ENCODE results near the gene C1orf167. TPM values are rescaled to one million over a fixed set of nuclear protein-coding genes. Genes with fewer than 3 reads are reported as not detected.

Gene C1orf167
- total RNA-seq, 1 experiment from 2014 or later: not detected

DNA sequence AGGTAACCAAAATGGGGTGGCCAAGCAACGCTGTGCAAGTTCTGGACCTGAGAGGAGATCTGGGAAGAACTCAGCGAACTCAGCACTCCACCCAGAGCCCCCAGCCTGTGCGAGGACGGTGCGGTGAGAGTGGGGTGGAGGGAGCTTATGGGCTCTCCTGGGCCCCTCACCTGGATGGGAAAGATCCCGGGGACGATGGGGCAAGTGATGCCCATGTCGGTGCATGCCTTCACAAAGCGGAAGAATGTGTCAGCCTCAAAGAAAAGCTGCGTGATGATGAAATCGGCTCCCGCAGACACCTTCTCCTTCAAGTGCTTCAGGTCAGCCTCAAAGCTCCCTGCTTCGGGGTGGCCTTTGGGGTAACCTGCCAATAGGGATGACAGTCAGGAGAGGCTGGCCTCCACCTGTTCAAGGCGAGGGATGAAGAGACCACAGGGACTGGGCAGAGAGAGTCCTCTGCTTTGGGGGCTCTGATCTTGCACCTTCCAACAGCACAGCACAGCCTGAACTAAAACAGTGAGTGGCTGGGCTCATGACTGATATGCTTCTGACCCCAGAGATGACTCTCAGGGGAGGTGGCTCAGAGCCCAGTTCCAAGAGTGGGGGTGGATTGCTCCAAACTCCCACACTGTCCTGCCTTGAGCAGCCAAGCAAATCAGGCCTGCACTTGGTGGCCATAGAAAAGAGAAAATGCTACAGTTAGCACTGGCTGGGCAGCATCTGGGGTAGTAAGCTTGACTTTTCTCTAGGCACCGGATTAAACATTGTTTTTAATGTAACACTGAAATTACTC is 34.2 kb downstream of the C1orf167 start:
- intact Hi-C loops (cut with micrococcal nuclease): no loop called here
- H4K20me1 ChIP-seq (ENCODE audit: low read length): no peaks in the 10 kb centered on the region
- H2AFZ ChIP-seq (ENCODE audit: low read length): no peak overlapping the region
- CTCF ChIA-PET: no interaction called here
- ATAC-seq (no peak), DNase-seq (no peak)
- H3K4me1 ChIP-seq (ENCODE audit: insufficient read depth, low read length): peaks cover 5% of the 10 kb centered on the region
- no peaks in the 10 kb centered on the region for H3K27me3 ChIP-seq (ENCODE audit: low read length)
- H3K36me3 ChIP-seq (ENCODE audit: low read depth, low read length): no peaks in the 10 kb centered on the region
- BruUV-seq (replicated peaks): no TSS peak
- no peak overlapping the region for H3K27ac ChIP-seq (ENCODE audit: low read length)
- no peak overlapping the region for H3K9ac ChIP-seq (ENCODE audit: low read length)
- H3K79me2 ChIP-seq (ENCODE audit: low read length): no peaks in the 10 kb centered on the region
- no peaks in the 10 kb centered on the region for H3K9me2 ChIP-seq (replicated peaks; ENCODE audit: low read length)
- H3K4me3 ChIP-seq (ENCODE audit: low read length): no peak overlapping the region
- TF ChIP-seq EZH2phosphoT487 (IDR thresholded peaks at IDR 0.05; ENCODE audit: borderline replicate concordance, low read length): no peak
- no peak for TF ChIP-seq EZH2 (IDR thresholded peaks at IDR 0.05; ENCODE audit: low read length, unreplicated experiment)
- H3F3A ChIP-seq (ENCODE audit: low read length, unreplicated experiment): no peaks in the 10 kb centered on the region
- H3K9me3 ChIP-seq (ENCODE audit: low read length): no peaks in the 10 kb centered on the region
- POLR2A ChIA-PET (ENCODE audit: unreplicated experiment): no interaction called here
- no peak overlapping the region for H3K4me2 ChIP-seq (ENCODE audit: low read length)

DNA sequence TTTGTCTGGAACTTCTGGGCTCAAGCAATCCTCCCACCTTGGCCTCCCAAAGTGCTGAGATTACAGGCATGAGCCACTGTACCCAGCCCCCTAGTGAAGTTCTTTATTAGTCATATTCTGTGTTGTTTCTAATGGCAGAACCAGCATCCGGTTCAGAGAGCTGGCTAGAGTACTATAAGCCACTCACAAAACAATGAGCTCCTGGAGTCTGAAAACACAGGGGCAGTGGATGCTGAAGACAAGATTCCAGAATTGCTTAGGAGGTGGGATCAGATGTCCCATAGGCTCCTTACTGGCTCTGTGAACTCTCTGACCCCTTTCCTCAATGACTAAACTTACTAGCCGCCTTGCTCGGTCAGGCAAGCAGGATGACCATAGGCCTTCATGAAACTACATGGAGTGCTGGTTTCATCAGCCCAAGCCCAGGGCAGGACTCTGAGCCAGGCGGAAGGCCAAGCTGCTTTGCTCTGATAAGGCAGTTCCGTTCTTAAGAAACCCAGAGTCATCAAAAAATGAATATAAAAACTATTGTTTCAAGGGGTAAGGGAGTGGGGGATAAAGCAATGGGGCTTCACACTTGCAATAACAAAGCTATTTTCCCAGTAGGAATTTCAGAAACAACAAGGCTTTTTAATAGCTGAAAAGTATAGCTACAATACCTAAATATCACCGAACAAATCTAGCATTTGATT is 35.7 kb downstream of the C1orf167 start:
- peaks cover 8% of the 10 kb centered on the region for H3K4me1 ChIP-seq (ENCODE audit: insufficient read depth, low read length)
- H3K4me2 ChIP-seq (ENCODE audit: low read length): no peak overlapping the region
- no peaks in the 10 kb centered on the region for H3K36me3 ChIP-seq (ENCODE audit: low read depth, low read length)
- no peaks in the 10 kb centered on the region for H3K9me3 ChIP-seq (ENCODE audit: low read length)
- ChIA-PET CTCF (no interaction called here), POLR2A (ENCODE audit: unreplicated experiment) (interaction anchor here (0.6 kb wide), 1 partner anchor 24 kb away, joined by 3 read pairs; no protein-coding TSS in a partner anchor)
- TF ChIP-seq EZH2 (IDR thresholded peaks at IDR 0.05; ENCODE audit: low read length, unreplicated experiment): no peak
- TF ChIP-seq, protein P1, sequence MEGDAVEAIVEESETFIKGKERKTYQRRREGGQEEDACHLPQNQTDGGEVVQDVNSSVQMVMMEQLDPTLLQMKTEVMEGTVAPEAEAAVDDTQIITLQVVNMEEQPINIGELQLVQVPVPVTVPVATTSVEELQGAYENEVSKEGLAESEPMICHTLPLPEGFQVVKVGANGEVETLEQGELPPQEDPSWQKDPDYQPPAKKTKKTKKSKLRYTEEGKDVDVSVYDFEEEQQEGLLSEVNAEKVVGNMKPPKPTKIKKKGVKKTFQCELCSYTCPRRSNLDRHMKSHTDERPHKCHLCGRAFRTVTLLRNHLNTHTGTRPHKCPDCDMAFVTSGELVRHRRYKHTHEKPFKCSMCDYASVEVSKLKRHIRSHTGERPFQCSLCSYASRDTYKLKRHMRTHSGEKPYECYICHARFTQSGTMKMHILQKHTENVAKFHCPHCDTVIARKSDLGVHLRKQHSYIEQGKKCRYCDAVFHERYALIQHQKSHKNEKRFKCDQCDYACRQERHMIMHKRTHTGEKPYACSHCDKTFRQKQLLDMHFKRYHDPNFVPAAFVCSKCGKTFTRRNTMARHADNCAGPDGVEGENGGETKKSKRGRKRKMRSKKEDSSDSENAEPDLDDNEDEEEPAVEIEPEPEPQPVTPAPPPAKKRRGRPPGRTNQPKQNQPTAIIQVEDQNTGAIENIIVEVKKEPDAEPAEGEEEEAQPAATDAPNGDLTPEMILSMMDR (conservative IDR thresholded peaks at IDR 0.05; ENCODE audit: low read depth, low read length): no peak
- TF ChIP-seq EZH2phosphoT487 (IDR thresholded peaks at IDR 0.05; ENCODE audit: borderline replicate concordance, low read length): no peak
- H3K79me2 ChIP-seq (ENCODE audit: low read length): no peaks in the 10 kb centered on the region
- no peak overlapping the region for H2AFZ ChIP-seq (ENCODE audit: low read length)
- H3K27ac ChIP-seq (ENCODE audit: low read length): no peak overlapping the region
- no peaks in the 10 kb centered on the region for H3K9me2 ChIP-seq (replicated peaks; ENCODE audit: low read length)
- no TSS peak for BruUV-seq (replicated peaks)
- no peaks in the 10 kb centered on the region for H4K20me1 ChIP-seq (ENCODE audit: low read length)
- no peak overlapping the region for H3K4me3 ChIP-seq (ENCODE audit: low read length)
- no peaks in the 10 kb centered on the region for H3F3A ChIP-seq (ENCODE audit: low read length, unreplicated experiment)
- no peak overlapping the region for H3K9ac ChIP-seq (ENCODE audit: low read length)
- no peaks in the 10 kb centered on the region for H3K27me3 ChIP-seq (ENCODE audit: low read length)
- ATAC-seq: no peak
- intact Hi-C loops (cut with micrococcal nuclease): no loop called here
- DNase-seq: no peak

- H3F3A ChIP-seq (ENCODE audit: low read length, unreplicated experiment): no peaks in the 10 kb centered on the region
- CTCF ChIA-PET: no interaction called here
- H3K27ac ChIP-seq (ENCODE audit: low read length): no peak overlapping the region
- no peaks in the 10 kb centered on the region for H3K36me3 ChIP-seq (ENCODE audit: low read depth, low read length)
- no TSS peak for BruUV-seq (replicated peaks)
- H2AFZ ChIP-seq (ENCODE audit: low read length): no peak overlapping the region
- no peaks in the 10 kb centered on the region for H3K9me2 ChIP-seq (replicated peaks; ENCODE audit: low read length)
- intact Hi-C loops (cut with micrococcal nuclease): no loop called here
- H3K79me2 ChIP-seq (ENCODE audit: low read length): no peaks in the 10 kb centered on the region
- TF ChIP-seq EZH2 (IDR thresholded peaks at IDR 0.05; ENCODE audit: low read length, unreplicated experiment) (no peak), EZH2phosphoT487 (IDR thresholded peaks at IDR 0.05; ENCODE audit: borderline replicate concordance, low read length) (no peak)
- TF ChIP-seq, protein P1 (conservative IDR thresholded peaks at IDR 0.05; ENCODE audit: low read depth, low read length): no peak
- DNase-seq (no peak), ATAC-seq (no peak)
- H3K4me3 ChIP-seq (ENCODE audit: low read length): no peak overlapping the region
- POLR2A ChIA-PET (ENCODE audit: unreplicated experiment): no interaction called here
- H3K4me2 ChIP-seq (ENCODE audit: low read length): no peak overlapping the region
- H3K9ac ChIP-seq (ENCODE audit: low read length): no peak overlapping the region
- no peaks in the 10 kb centered on the region for H3K9me3 ChIP-seq (ENCODE audit: low read length)
- no peaks in the 10 kb centered on the region for H3K27me3 ChIP-seq (ENCODE audit: low read length)
- peaks cover 21% of the 10 kb centered on the region for H3K4me1 ChIP-seq (ENCODE audit: insufficient read depth, low read length)
- H4K20me1 ChIP-seq (ENCODE audit: low read length): no peaks in the 10 kb centered on the region
Measured at GRCh38 chr1:11799099-11799498, 37.1 kb downstream of the C1orf167 start.

Measured in PC-3 (cell line).